ENCODE data around the gene ZNF790. TPM values are rescaled to one million over a fixed set of nuclear protein-coding genes. Genes with fewer than 3 reads are reported as not detected.

The ZNF790 gene
- total and polyA plus RNA-seq, 2 of the 8 experiments (the other 6 are each of a cell fraction or from before 2014, with no cell fraction given): 1.7 to 7.2 TPM

DNA sequence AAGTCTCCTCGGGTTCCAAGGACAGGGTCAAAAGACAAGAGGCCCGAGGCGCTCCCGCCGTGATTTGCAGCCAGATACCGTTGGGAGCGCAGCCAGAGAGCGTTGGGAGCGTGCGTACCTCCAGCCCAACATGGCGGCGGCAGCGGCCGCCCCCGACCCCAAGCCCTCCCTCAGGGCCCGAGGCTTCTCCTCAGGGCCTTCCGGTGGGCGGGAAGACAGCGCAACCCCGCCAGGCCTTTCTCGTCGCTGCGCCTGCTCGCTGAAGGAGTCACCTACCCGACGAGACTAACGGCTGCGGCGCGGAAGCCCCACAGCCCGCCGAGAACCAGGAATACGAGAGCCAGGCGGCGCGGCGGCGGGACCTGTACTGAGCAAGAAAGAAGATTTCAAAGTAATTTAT is 62.4 kb downstream of the ZNF790 start (continued):
- TF ChIP-seq, protein P1, sequence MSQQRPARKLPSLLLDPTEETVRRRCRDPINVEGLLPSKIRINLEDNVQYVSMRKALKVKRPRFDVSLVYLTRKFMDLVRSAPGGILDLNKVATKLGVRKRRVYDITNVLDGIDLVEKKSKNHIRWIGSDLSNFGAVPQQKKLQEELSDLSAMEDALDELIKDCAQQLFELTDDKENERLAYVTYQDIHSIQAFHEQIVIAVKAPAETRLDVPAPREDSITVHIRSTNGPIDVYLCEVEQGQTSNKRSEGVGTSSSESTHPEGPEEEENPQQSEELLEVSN (IDR thresholded peaks at IDR 0.05): no peak
- TF ChIP-seq HDAC6 (IDR thresholded peaks at IDR 0.05; ENCODE audit: low read depth, low read length) (no peak), BRCA1 (IDR thresholded peaks at IDR 0.05; ENCODE audit: low read depth, low read length) (no peak)

All from H1 (cell line).